Measurements from ENCODE around the gene TCL1B.

The TCL1B gene

DNA sequence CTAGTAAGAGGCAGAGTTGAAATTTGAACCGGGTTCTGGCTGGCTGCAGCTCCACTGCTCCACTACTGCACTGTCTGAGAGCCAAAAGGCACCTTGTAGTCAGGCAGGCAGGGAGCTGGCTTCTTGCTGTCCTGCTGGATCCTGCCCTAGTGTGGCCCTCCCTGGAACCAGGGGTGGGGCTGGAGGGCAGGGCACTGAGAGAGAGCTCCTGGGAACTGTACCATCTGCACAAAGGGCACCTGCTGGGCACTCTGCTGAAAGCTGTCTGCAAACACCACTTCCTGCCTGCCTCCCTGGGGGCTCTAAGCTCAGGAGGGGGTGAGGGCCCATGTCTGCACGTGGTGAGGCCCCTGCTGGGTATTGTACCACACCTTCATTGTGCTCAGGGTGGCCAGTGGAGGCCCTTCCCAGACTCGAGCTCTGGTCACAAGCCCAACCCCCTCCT lies 19.0 kb upstream of the TCL1B start:
- DNase-seq, result no peak

DNA sequence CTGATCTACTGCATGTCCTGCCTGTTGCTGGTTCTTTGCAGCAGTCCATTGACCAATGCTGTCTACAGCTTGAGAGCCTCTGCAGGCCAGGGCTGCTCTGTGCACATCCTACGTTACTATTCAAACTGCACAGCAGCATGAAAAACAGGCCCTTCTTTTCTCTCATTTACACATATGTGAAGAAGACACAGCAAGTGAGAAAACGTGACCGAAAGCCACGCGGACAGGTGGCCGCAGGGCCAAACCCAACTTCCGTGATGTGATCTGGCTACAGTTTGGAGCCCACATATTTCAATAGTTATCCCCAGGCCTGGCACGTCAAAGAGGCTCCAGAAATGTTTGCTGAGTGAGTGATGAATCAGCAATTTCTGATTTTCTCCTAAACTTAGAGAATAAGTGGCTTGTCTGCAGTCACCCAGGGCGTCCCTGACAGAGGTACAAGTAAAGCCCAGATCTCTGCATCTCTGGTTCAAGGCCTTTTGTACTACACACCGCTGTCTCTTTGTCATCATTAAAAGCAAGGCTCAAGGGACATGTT lies 17.9 kb upstream of the TCL1B start:
- no peak for DNase-seq

DNA sequence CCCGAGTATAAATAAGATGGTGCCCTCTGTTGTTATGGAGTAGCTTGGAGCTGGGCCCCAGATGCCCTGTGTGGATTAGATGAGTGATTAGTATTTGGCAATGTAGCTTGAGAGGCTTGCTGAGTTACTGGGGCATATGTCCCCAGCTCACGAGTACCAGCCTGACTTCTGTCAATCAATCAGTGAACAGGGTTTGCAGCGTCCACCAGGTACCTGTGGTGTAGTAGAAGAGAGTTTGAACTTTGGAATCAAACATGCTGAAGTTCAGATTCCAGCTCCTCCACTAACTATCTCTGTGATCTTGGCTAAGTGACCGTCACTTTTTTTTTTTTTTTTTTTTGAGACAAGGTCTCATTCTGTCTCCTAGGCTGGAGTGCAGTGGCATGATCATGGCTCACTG lies 11.6 kb upstream of the TCL1B start:
- no peak for DNase-seq

GRCh38 chr14:95675486-95675885 lies 10.7 kb upstream of the TCL1B start:
- DNase-seq, result no peak

- DNase-seq, result no peak
Observed at GRCh38 chr14:95677179-95677835, 8.9 kb upstream of the TCL1B start.

DNA sequence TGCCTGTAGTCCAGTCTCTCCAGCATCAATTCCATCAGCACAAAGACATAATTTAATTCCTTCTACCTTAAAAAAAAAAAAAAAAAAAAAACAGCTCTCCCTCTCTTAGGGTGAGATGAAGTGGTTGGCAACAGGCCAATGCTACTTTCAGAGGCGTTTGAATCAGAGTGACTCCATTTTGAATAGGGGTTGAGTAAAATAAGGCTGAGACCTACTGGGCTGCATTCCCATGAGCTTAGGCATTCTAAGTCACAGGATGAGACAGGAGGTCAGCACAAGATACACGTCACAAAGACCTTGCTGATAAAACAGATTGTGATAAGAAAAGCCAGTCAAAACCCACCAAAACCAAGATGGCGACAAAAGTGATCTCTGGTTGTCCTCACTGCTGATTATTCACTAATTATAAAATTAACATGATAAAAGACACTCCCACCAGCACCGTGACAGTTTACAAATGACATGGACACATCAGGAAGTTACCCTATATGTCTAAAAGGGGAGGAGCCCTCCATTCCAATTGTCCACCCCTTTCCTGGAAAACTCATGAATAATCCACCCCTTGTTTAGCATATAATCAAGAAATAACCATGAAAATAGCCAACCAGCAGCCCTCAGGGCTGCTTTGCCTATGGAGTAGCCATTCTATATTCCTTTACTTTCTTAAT lies 6.9 kb upstream of the TCL1B start:
- no peak for DNase-seq

GRCh38 chr14:95679998-95680735 lies 6.1 kb upstream of the TCL1B start:
- no peak for DNase-seq

- no peak for DNase-seq
Observed at GRCh38 chr14:95681153-95681552, 5.1 kb upstream of the TCL1B start.

DNA sequence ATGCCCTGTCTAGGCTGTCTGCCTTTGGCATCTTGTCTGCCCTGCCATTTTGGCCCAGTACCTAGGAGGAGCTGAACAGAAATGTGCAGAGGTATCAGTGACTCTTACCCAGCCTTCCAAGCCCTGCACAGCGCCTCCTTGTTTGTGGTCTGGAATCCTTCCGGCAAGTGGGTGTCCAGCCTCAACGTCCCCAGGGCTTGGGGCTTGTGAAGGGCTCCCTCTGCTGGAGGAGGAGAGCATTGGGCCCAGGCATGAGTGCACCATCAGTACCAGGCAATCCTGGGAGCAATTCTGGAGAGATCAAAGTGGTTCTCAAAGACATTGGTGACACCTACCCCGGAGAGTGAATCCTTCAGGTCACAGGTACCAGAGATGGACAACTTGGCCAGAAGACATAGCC lies 2.4 kb upstream of the TCL1B start:
- DNase-seq, result peak; percentile 14

GRCh38 chr14:95686935-95687334 lies 709 bp downstream of the TCL1B start:
- no peak for DNase-seq

DNA sequence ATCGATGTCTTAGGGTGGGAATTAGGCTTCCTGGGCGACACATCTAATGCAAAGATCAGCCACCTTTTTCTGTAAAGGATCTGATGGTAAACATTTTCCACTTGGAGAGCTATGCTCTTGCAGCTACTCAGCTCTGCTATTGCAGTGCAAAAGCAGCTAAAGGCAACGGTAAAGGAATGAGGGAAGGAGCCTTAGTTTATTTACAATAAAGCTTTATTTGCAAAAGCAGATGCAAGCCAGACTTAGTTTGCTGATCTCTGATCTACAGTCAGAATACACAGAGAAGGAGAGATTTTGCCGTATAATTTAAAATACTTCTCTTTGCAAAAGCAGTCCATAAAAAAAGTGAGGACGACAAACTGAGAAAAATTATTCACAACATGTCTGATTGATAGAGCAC lies 3.2 kb downstream of the TCL1B start:
- no peak for DNase-seq

GRCh38 chr14:95690815-95691214 lies 4.6 kb downstream of the TCL1B start:
- no peak for DNase-seq

GRCh38 chr14:95691591-95691990 lies 5.4 kb downstream of the TCL1B start:
- no peak for DNase-seq

DNA sequence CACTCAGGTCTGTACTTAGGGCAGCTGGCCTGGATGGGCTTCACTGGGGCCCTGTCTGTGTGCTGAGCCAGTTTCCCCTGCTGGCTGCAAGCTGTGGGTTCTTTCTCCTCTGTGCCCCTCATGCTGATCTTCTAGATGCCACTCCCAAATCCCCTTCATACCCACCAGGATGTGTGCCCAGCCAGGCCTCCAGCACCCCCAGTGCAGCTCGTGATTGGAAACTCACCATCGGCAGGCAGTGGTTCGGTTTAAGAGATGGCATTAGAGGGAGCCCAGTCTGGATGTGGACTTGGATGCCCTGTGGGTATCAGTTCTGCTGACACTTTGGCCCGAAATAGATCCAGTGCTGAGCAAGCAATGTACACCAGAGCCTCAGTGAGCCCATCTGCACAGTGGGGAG lies 5.9 kb downstream of the TCL1B start:
- no peak for DNase-seq

DNA sequence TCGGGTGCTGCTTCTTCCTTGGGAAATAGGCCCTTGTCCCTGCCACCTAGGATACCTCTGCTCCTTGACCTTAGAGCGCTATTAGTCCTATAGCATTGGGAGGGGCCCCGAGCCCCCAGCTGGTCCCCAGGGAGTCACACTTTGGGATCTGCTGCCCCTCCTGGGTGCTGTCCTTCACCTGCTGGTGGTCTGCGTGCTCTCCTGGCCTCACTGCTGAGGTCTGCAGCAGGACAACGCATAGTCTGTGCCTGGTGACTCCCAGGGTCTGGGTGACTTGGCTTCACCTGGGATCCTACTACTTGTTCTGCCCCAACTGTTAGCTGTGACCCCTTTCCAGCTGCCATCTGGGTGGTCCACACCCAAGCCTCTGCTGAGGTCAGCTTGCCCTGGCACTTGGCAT lies 8.8 kb downstream of the TCL1B start:
- DNase-seq, result no peak

DNA sequence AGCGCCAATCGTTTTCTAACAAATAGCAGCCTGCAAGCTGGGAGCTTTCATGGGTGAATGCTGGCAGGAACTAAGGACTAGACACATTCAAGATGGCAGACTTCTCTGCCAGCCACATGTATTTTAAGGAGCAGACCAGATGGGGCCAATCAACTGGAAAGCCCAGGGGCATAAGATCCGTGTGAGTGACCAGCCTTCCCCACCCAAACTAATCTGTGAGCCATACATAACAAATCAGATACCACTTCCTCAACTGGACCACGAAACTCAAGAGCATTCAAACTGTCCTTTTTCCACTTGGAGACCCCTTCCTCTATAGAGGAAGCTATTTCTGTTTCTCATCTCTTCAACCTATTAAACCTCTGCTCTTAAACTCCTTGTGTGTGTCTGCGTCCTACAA lies 9.7 kb downstream of the TCL1B start:
- no peak for DNase-seq

GRCh38 chr14:95696741-95697140 lies 10.5 kb downstream of the TCL1B start:
- DNase-seq, result no peak

DNA sequence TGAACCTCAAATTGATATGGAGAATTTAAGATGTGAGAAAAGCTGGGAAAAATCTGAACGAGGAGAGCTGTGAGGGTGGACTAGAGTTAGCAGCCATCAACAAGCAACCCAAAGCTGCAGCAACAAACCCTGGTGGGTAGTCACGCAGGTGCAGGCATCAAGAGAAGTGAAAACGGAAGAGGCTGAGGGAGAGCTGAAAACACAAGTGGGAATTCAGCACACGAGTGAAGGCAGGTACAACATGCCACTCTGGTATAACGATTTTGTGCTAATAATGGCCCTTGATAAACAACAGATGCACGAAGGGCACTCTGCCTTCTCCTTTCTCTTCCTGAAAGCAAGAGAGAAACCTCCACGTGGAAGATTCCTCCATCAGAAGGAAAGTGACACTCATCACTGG lies 11.5 kb downstream of the TCL1B start:
- DNase-seq, result no peak

GRCh38 chr14:95698287-95698686 lies 12.1 kb downstream of the TCL1B start:
- DNase-seq, result no peak

GRCh38 chr14:95699412-95699811 lies 13.2 kb downstream of the TCL1B start:
- no peak for DNase-seq

DNA sequence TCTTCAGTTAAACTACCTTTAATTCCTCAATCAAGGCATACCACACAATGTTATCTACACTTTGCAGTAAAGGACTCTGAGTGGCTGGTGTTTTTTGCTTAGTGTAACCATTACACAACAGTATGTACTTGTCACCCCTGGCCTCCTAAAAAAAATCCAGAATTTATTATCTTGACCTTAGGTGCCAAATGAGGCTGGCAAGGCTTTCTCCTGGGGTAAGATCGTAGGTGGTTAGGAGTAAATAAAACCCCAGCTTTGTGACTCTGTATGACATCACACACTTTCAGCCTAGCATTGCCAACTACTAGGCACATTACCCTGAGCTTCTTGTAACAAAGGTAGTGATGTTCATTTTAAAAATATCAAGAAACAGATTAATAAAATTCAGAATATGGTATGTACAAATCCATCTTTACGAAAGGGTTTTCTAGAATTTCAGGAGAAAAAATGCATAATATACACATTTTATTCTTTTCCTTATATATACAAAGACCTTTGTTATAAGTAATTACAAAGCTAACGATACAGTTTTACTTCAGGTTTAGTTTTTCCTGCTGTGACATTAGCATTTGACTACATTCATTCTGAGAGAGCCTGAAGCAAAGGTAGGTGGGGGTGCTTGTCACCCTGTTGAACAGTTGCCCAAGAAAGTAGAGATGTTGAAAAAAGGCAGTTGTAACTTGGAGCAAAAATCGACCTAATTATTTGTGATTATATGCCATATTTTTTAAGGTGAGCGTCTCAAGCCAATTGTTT lies 14.2 kb downstream of the TCL1B start:
- no peak for DNase-seq

- no peak for DNase-seq
Observed at GRCh38 chr14:95701846-95702221, 15.6 kb downstream of the TCL1B start.

GRCh38 chr14:95703341-95703740 lies 17.1 kb downstream of the TCL1B start:
- DNase-seq, result no peak
